Hepatic stellate cell (primary cell): ENCODE measurements around the gene LINC01488.

Experiments used
- DNase-seq: peaks from one replicate; pipeline ENCODE4 v3.0.0; 2011; ENCODE audit warnings: low spot score

The LINC01488 gene

DNA sequence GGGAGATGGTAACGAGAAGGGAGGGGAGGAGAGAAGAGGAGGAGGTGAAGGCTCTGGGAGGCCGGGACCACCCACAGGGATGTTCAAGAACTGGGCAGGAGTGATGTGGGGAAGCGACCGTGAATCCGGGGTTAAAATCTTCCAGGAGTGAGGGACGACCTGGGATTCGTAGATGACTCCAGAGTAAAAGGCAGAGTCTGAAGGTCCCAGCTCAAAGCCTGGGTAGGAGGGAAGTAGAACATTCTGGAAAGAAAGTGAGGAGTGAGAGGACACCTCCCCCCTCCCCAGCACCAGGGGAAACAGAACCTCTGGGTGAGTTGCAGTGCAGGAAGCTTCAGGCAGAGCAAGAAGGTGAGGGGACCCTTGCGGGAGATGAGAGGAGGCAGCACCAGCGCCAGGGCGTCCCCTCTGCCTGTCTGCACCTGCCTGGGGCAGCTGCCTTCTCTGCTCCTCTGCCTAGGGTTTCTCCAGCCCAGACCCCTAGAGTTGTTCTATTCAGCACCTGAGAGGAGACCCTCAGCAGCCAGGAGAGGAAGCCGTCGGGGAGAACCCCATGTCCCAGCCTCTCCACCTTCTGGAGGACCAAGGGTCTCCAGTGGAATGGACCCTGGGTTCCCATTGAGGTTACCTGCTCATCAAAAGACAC, 49.7 kb downstream of the LINC01488 start:
- no peak for DNase-seq

GRCh38 chr11:69531717-69532088, 50.2 kb downstream of the LINC01488 start:
- DNase-seq = no peak

DNA sequence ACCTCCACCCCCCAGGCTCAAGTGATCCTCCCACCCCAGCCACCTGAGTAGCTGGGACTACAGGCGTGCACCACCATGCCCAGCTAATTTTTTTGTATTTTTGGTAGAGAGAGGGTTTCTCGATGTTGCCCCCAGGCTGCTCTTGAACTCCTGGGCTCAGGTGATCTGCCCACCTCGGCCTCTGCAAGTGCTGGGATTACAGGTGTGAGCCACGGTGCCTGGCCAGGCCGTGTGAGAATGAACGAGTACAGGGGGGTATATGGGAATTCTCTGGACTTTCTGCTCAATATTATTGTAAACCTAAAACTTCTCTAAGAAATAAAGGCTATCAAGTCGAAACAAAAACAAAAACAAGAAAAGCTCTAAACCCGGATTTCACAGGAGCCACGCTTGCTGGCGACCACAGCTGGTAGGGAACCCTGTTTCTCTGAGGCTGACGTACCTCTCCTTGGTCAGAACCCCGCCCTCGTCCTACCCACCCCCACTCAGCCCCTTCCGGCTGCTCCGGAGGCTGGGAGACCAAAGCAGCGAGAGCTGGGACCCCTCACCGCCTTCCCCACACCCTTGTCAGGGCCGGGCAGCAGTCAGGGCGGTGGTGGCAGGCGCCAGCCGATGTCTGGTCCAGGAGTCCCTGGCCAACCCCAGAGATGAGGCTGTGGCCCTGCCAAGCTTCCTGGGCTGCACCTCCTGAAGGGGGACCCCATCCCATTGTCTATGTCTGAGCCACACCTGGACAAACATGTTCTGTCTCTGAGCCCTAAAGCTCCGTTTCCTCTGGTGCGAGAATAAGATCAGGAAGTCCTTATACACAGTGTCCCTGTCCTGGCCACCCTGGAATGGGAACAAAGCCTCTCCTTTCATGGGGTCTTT, 52.1 kb downstream of the LINC01488 start:
- DNase-seq = no peak

- no peak for DNase-seq
Measured at GRCh38 chr11:69534166-69534530, 52.7 kb downstream of the LINC01488 start.

DNA sequence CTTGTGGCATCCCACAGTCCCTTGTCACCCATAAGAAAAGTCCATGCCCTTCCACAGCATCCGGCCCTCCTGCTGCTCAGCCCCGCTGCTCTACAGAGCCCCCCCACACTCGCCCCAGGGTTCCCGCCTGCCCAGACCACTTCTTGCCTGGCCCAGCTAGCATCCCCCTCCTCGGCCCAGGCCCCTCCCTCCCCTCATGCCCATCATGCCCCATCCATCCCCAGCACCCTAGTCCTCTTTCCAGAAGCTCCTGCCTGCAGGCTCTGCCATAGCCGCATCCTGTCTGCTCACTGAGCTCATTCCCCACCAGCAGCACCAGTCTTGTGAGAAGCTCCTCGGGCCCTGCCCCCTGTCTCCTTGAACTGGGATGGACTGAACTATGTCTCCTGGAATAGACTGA, 54.4 kb downstream of the LINC01488 start:
- DNase-seq = no peak

DNA sequence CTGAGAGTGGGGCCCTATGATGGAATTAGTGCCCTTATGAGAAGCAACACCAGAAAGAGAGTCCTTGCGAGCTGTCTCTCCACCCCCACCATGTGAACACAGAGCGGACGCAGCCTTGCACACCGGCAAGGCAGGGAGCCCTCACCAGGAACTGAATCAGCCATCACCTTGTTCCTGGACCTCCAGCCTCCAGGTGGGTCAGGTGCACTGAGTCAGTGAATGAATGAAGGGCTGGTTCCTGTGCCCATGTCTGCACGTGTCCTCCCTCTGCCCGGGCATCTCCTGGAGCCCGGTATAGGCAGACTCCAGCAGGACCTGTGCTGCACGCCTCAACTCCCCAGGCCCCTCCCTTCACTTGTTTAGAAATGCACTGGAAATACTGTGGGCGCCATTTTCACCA, 54.9 kb downstream of the LINC01488 start:
- DNase-seq = no peak

DNA sequence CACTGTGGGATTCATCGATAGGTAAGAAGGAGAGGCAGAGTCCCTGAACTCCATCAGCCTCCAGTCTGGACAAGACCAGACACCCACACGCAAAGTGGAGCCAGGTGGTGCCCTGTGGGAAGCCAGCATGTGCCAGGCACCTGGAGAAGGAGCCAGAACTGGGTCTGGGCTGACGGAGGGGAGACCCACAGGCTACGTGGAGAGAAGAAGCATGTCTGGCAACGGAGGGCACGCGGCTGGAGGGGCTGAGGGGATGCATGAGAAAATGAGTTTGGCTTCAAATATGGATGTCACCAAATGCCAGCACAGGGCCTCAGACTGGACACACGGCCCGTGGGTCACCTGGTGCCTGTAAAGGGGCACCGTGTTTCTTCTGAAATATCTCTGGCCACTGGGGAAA, 55.7 kb downstream of the LINC01488 start:
- DNase-seq = no peak

GRCh38 chr11:69537855-69538640, 56.6 kb downstream of the LINC01488 start:
- no peak for DNase-seq

DNA sequence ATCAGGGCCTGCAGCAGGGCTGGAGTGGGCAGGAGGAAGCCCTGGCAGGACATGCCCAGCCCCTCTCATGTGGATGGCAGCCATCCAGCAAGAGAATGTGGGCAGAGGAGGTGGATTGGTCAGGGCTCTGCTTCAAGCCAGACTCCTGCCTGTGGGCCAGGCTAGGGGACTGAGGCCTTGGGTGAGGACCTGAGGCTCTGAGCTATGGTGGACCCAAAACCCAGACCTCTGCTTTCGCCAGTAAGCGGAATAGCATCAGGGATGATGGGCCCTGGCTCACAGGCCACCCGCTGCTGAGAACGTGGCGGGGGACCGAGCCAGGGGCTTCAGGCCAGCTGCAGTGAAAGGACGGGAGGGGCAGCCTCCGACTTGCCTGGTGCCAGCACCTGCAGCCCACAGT, 57.4 kb downstream of the LINC01488 start:
- DNase-seq = no peak

DNA sequence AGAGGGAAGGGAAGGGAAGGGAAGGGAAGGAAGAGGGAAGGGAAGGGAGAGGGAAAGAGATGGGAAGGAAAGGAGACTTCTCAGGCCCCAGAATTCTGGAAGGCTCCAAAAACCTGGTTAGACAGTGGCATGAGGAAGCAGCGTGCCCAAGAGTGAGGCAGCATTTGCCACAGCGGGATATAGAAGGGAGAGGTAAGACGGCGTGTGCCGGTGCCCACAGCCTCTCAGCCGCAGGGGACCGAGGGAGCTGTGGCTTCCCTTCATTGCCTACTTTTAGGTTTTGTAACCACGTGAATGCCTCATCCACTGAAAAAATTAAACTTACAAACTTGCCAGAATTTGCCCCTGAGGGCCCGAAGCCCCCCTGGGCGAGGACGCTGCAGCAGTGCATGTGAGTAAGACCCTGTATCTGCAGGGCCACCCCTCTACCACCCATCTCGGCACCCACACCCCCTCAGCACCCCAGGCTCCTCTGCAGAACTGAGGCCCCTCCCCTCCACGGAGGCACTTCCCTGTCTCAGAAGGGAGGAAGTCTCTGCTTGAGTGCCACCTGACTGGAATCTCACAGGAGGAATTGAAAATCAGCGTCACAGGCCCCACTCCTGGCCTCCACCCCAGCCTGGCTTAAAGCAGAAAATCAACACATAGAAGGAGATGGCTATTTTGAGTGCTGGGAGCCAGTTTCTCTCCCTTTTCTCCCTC, 58.1 kb downstream of the LINC01488 start:
- peak; percentile 59 for DNase-seq

DNA sequence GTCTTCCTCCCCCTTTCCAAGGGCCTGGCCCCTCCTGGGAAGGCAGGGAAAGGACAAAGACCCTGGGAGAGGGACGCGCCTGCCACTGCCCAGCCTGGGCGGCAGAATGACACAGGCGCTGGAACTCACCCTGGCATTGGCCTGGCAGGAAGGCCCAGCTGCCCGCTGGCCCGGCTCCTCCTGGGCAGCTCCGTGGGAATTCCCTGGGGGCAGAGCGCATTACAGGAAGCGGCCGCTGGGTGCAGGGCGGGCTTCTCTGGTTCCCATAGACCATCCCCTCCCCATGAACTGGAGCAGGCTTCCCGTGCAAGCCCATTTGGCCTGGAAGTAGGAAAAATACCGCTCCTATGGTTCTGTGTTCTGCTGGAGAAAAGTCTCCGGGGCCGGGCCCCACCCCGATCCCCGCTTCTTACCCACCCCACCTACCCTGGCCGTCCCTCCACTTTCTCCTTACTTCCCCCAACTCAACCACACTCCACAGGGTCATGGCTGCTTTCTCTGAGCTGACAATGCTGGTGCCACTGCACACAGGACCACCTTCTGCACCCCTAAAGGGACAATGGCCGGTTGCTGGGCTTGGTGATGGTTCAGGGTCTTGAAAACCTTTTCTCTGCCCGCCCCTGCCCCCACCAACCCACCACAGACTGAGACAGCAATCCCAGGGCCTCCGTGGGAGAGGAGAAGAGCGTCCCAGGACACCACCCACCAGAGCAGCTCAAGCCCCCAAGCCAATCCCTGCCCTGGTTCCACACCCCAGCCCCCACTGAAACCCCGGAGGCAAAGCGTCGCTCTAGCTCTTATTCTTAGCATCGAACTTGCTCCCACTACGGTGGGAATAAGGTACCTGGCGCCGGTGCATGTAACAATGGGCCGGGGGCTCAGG, 58.9 kb downstream of the LINC01488 start:
- peak; percentile 87 for DNase-seq

GRCh38 chr11:69541001-69541285, 59.5 kb downstream of the LINC01488 start:
- no peak for DNase-seq

GRCh38 chr11:69541501-69542313, 60.2 kb downstream of the LINC01488 start:
- no peak for DNase-seq

GRCh38 chr11:69542314-69543168, 61.1 kb downstream of the LINC01488 start:
- no peak for DNase-seq
